IPS-18a (cell line): ENCODE results near the gene SSR2.

Source experiments
- H3K27ac ChIP-seq: one replicate; pipeline ENCODE4 v1.5.1; 2013; ENCODE audit warnings: low read length
- H3K27me3 ChIP-seq: one replicate; pipeline ENCODE4 v1.6.1; 2013; ENCODE audit warnings: mild to moderate bottlenecking, low read length; ENCODE audit not compliant: control insufficient read depth, insufficient read depth
- H3K36me3 ChIP-seq: one replicate; pipeline ENCODE4 v1.6.1; 2013; ENCODE audit warnings: low read depth, low read length; ENCODE audit not compliant: control insufficient read depth
- H3K4me1 ChIP-seq: one replicate; pipeline ENCODE4 v1.6.1; 2013; ENCODE audit warnings: low read depth, low read length; ENCODE audit not compliant: control insufficient read depth
- H3K4me3 ChIP-seq: one replicate; pipeline ENCODE4 v1.5.1; 2013; ENCODE audit warnings: low read length
- H3K9ac ChIP-seq: one replicate; pipeline ENCODE4 v1.6.1; 2013; ENCODE audit warnings: mild to moderate bottlenecking, low read length, moderate library complexity
- H3K9me3 ChIP-seq: one replicate; pipeline ENCODE4 v1.6.1; 2013; ENCODE audit warnings: low read depth, low read length; ENCODE audit not compliant: control insufficient read depth

Gene SSR2

GRCh38 chr1:156004843-156005584 is 15.7 kb downstream of the SSR2 start:
- no peak overlapping the region for H3K4me3 ChIP-seq
- H3K36me3 ChIP-seq, result peaks cover 14% of the 10 kb centered on the region
- no peaks in the 10 kb centered on the region for H3K4me1 ChIP-seq
- no peaks in the 10 kb centered on the region for H3K27me3 ChIP-seq
- no peaks in the 10 kb centered on the region for H3K9me3 ChIP-seq
- H3K27ac ChIP-seq, result no peak overlapping the region
- no peak overlapping the region for H3K9ac ChIP-seq

DNA sequence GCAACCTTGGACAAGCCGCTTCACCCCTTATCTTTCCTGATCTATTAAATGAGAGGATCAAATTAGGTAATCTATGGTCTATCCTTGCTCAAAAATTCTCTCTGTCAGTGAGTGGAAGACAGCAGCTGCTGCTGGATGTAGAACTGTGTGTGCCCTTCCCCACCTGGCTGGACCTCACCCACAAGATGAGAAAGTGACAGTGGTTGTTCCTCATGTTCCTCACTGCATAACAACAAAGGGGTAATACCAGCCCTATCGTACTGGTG is 16.9 kb downstream of the SSR2 start:
- Histone ChIP-seq H3K27me3 (no peaks in the 10 kb centered on the region), H3K9me3 (no peaks in the 10 kb centered on the region), H3K9ac (no peak overlapping the region), H3K36me3 (peaks cover 6% of the 10 kb centered on the region), H3K4me1 (no peaks in the 10 kb centered on the region), H3K27ac (no peak overlapping the region), H3K4me3 (no peak overlapping the region)

DNA sequence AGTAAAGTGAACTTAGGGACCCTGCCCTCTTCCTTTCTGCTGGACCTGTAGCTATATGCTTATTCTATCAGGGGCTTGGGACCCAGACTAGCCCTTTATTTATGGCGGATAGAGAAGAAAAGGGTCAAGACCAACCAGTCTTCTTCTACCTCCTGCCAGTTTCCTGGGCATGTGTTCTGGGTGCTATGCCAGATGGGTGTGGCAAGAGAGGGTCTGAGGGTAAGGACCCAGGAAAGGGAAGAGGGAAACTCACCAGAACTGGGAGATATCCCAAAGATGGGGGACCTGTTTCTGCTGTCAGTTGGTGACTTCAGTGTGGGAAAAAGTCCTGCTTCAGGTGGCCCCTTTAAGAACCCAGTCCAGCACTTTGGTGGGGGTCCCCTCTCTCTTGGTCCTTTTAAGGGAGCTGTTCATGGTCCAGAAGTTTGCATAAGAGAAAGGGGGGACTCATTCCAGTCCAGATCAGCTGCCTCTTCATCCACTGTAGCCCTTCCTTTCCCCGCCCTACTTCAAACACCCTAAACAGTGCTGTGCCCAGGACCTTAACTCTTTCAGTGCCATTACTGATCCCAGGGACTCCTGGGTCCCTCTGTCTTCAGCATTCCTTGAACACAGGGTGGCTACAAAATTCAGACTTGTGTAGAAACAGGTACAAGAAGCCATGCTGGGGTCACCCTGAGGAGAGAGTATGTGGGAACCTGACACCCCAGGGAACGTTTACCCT is 18.4 kb downstream of the SSR2 start:
- no peaks in the 10 kb centered on the region for H3K27me3 ChIP-seq
- H3K27ac ChIP-seq, result no peak overlapping the region
- H3K4me3 ChIP-seq, result no peak overlapping the region
- no peaks in the 10 kb centered on the region for H3K4me1 ChIP-seq
- no peaks in the 10 kb centered on the region for H3K36me3 ChIP-seq
- H3K9ac ChIP-seq, result no peak overlapping the region
- no peaks in the 10 kb centered on the region for H3K9me3 ChIP-seq

DNA sequence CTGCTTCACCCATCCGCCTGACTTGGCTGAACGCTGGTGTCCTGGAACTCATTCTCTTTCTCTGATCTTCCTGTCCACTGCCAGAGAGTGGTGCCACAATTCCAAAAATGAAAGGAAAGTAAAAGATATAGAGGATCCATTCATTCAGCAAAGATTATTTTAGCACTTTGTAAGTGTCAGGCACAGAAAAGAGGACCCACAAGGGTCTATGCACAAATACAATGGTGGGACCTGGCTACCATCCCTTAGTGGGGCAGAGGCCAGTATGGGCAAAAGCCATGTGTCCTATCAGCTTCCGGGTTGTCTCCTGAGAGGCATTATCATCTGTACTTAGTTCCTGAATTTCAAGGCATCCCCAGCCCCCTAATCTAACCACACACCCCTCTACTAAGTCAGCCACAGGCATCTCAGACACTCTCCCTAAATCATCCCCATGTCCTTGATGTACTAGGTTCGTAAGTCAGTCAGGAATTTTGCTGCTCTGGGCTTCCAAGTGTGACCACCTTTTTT is 19.0 kb downstream of the SSR2 start:
- Histone ChIP-seq H3K4me1 (no peaks in the 10 kb centered on the region), H3K27ac (no peak overlapping the region), H3K27me3 (no peaks in the 10 kb centered on the region), H3K4me3 (no peak overlapping the region), H3K36me3 (no peaks in the 10 kb centered on the region), H3K9ac (no peak overlapping the region), H3K9me3 (no peaks in the 10 kb centered on the region)

GRCh38 chr1:156001021-156001661 is 19.6 kb downstream of the SSR2 start:
- Histone ChIP-seq H3K36me3 (no peaks in the 10 kb centered on the region), H3K4me1 (no peaks in the 10 kb centered on the region), H3K27me3 (no peaks in the 10 kb centered on the region), H3K4me3 (no peak overlapping the region), H3K9ac (no peak overlapping the region), H3K27ac (no peak overlapping the region), H3K9me3 (no peaks in the 10 kb centered on the region)

- no peak overlapping the region for H3K27ac ChIP-seq
These were observed 20.8 kb downstream of the SSR2 start for GRCh38 chr1:155999964-156000363.

DNA sequence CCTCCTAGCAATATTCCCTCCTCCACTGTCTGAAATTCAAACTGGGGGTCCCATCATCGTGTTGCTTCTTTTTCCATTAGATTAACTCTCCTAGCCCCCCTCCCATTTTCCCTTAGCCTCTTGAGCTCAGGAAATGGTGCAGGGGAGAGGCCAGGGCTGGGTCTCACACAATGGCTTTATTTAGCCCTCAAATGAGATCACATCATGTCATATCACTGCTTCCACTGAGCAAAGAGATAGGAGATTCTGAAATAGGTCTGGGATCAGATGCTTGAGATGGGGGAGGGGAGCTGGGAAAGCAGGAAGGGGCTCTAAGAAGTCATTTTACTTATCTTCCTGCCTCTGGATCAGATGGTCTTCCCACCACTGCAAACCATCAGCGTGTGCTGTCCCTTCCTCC is 24.6 kb downstream of the SSR2 start:
- no peak overlapping the region for H3K9ac ChIP-seq
- no peaks in the 10 kb centered on the region for H3K9me3 ChIP-seq
- H3K27ac ChIP-seq, result no peak overlapping the region
- H3K27me3 ChIP-seq, result no peaks in the 10 kb centered on the region
- no peaks in the 10 kb centered on the region for H3K36me3 ChIP-seq
- H3K4me3 ChIP-seq, result no peak overlapping the region
- no peaks in the 10 kb centered on the region for H3K4me1 ChIP-seq

More at GRCh38 chr1:155999964-156000363, 20.8 kb downstream of the SSR2 start:
- no peak overlapping the region for H3K9ac ChIP-seq
- H3K4me1 ChIP-seq, result no peaks in the 10 kb centered on the region
- no peaks in the 10 kb centered on the region for H3K9me3 ChIP-seq
- H3K36me3 ChIP-seq, result no peaks in the 10 kb centered on the region
- H3K4me3 ChIP-seq, result no peak overlapping the region
- H3K27me3 ChIP-seq, result no peaks in the 10 kb centered on the region

GRCh38 chr1:155993595-155993994 is 27.2 kb downstream of the SSR2 start:
- Histone ChIP-seq H3K27me3 (no peaks in the 10 kb centered on the region), H3K9me3 (no peaks in the 10 kb centered on the region), H3K4me1 (peaks cover 5% of the 10 kb centered on the region), H3K36me3 (no peaks in the 10 kb centered on the region), H3K9ac (no peak overlapping the region), H3K27ac (no peak overlapping the region), H3K4me3 (no peak overlapping the region)

- Histone ChIP-seq H3K9me3 (no peaks in the 10 kb centered on the region), H3K9ac (no peak overlapping the region), H3K27ac (no peak overlapping the region), H3K27me3 (no peaks in the 10 kb centered on the region), H3K4me1 (peaks cover 7% of the 10 kb centered on the region), H3K4me3 (no peak overlapping the region), H3K36me3 (no peaks in the 10 kb centered on the region)
These were observed 30.6 kb downstream of the SSR2 start for GRCh38 chr1:155990005-155990739.

- H3K36me3 ChIP-seq, result no peaks in the 10 kb centered on the region
- H3K27ac ChIP-seq, result no peak overlapping the region
- H3K4me3 ChIP-seq, result no peak overlapping the region
- H3K27me3 ChIP-seq, result no peaks in the 10 kb centered on the region
- no peaks in the 10 kb centered on the region for H3K9me3 ChIP-seq
- no peak overlapping the region for H3K9ac ChIP-seq
- peaks cover 7% of the 10 kb centered on the region for H3K4me1 ChIP-seq
These were observed 31.3 kb downstream of the SSR2 start for GRCh38 chr1:155989242-155990004.
